Measurements from ENCODE around the gene TRIM29.

- no peak for TF ChIP-seq CTCF (IDR thresholded peaks at IDR 0.05)
- TF ChIP-seq EZH2 (IDR thresholded peaks at IDR 0.05) = no peak
- TF ChIP-seq EZH2phosphoT487 (IDR thresholded peaks at IDR 0.05) = no peak
Observed at GRCh38 chr11:120168108-120168959, 30.4 kb upstream of the TRIM29 start.

Measured in neural progenitor cell (in vitro differentiated cells).